ENCODE results near the gene STXBP6. TPM values are rescaled to one million over a fixed set of nuclear protein-coding genes. Genes with fewer than 3 reads are reported as not detected.

Gene STXBP6
- total RNA-seq, 1 experiment from 2014 or later, result not detected

DNA sequence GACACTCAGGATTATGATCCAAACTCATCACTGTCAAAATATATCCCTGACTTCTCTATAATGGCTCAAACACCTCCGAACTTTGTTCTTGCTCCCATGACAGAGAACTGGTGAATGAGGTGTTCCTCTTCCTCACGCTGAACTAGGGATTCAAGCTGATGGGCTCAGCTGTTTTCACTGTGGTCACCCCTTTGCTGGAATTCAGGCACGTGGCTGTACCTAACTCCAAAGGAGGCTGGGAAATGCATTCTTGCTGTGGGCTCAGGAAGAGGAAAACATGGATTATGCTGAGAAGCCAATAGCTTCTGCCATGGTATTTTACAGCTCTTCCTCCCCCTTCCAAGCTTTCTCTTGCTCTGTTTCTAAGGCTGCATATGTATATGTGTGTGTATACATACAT, 43.9 kb downstream of the STXBP6 start:
- no peak overlapping the region for H3K4me3 ChIP-seq (ENCODE audit: low read depth in 2 of 2, low read length in 2 of 2)
- DNase-seq (ENCODE audit: low read depth, low spot score), result no peak
- intact Hi-C loops (cut with micrococcal nuclease; ENCODE audit: unreplicated experiment), result no loop called here
- BruUV-seq (replicated peaks), result no TSS peak
- TF ChIP-seq TCF7L2 (IDR thresholded peaks at IDR 0.05; ENCODE audit: low read depth, low read length) (no peak), SIN3A (IDR thresholded peaks at IDR 0.05; ENCODE audit: borderline replicate concordance, insufficient read depth, low read depth, low read length) (no peak), POLR2AphosphoS5 (IDR thresholded peaks at IDR 0.05; ENCODE audit: low read depth, low read length) (no peak)
- TF ChIP-seq, protein P1, sequence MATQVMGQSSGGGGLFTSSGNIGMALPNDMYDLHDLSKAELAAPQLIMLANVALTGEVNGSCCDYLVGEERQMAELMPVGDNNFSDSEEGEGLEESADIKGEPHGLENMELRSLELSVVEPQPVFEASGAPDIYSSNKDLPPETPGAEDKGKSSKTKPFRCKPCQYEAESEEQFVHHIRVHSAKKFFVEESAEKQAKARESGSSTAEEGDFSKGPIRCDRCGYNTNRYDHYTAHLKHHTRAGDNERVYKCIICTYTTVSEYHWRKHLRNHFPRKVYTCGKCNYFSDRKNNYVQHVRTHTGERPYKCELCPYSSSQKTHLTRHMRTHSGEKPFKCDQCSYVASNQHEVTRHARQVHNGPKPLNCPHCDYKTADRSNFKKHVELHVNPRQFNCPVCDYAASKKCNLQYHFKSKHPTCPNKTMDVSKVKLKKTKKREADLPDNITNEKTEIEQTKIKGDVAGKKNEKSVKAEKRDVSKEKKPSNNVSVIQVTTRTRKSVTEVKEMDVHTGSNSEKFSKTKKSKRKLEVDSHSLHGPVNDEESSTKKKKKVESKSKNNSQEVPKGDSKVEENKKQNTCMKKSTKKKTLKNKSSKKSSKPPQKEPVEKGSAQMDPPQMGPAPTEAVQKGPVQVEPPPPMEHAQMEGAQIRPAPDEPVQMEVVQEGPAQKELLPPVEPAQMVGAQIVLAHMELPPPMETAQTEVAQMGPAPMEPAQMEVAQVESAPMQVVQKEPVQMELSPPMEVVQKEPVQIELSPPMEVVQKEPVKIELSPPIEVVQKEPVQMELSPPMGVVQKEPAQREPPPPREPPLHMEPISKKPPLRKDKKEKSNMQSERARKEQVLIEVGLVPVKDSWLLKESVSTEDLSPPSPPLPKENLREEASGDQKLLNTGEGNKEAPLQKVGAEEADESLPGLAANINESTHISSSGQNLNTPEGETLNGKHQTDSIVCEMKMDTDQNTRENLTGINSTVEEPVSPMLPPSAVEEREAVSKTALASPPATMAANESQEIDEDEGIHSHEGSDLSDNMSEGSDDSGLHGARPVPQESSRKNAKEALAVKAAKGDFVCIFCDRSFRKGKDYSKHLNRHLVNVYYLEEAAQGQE (IDR thresholded peaks at IDR 0.05; ENCODE audit: insufficient read depth in 1 of 2, low read depth in 2 of 2, low read length in 1 of 2), result no peak
- TF ChIP-seq, protein P2, sequence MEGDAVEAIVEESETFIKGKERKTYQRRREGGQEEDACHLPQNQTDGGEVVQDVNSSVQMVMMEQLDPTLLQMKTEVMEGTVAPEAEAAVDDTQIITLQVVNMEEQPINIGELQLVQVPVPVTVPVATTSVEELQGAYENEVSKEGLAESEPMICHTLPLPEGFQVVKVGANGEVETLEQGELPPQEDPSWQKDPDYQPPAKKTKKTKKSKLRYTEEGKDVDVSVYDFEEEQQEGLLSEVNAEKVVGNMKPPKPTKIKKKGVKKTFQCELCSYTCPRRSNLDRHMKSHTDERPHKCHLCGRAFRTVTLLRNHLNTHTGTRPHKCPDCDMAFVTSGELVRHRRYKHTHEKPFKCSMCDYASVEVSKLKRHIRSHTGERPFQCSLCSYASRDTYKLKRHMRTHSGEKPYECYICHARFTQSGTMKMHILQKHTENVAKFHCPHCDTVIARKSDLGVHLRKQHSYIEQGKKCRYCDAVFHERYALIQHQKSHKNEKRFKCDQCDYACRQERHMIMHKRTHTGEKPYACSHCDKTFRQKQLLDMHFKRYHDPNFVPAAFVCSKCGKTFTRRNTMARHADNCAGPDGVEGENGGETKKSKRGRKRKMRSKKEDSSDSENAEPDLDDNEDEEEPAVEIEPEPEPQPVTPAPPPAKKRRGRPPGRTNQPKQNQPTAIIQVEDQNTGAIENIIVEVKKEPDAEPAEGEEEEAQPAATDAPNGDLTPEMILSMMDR (IDR thresholded peaks at IDR 0.05), result no peak
- H3K36me3 ChIP-seq (ENCODE audit: control insufficient read depth, insufficient read depth, low read length), result no peaks in the 10 kb centered on the region
- no peaks in the 10 kb centered on the region for H3K9me3 ChIP-seq (ENCODE audit: control insufficient read depth, insufficient read depth, low read depth, low read length)
- H3K27ac ChIP-seq (ENCODE audit: low read length), result no peak overlapping the region
- H3K4me1 ChIP-seq (ENCODE audit: control insufficient read depth, insufficient read depth, low read length), result no peaks in the 10 kb centered on the region; the same call in 1 of the 2 replicates
- no peaks in the 10 kb centered on the region for H3K27me3 ChIP-seq (ENCODE audit: control insufficient read depth, insufficient read depth, low read length)
- in situ Hi-C loops (cut with HindIII; ENCODE audit: low pct_unique_long_range_greater_than_20kb, low sequenced_read_pairs), result no loop called here
- POLR2A ChIA-PET, result no interaction called here
- no peak for ATAC-seq
- CTCF ChIA-PET, result no interaction called here

DNA sequence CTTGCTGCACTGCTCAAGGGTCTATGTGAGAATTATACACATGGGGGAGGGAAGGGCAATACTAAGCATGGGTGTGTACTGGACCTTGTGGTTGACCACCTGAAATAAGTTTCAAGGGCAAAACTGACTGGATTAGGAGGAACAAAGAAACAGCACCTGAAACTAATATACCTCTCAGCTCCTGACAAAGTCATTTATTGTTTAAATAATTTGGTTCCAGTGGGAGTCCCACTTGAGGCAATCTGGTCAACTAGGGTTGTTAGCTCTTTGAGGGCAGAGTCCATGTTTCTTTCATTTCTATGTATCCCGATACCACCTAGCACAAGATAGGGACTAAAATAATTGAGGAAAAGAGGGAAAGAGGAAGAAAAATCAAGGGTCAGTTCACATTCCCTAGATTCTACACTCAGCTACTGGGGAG, 45.5 kb downstream of the STXBP6 start:
- H3K27ac ChIP-seq (ENCODE audit: low read length), result no peak overlapping the region
- intact Hi-C loops (cut with micrococcal nuclease; ENCODE audit: unreplicated experiment) (no loop called here), in situ Hi-C loops (cut with HindIII; ENCODE audit: low pct_unique_long_range_greater_than_20kb, low sequenced_read_pairs) (no loop called here)
- ATAC-seq (no peak), DNase-seq (ENCODE audit: low read depth, low spot score) (no peak)
- POLR2A ChIA-PET, result no interaction called here
- CTCF ChIA-PET, result no interaction called here
- no peaks in the 10 kb centered on the region for H3K36me3 ChIP-seq (ENCODE audit: control insufficient read depth, insufficient read depth, low read length)
- no peaks in the 10 kb centered on the region for H3K27me3 ChIP-seq (ENCODE audit: control insufficient read depth, insufficient read depth, low read length)
- no TSS peak for BruUV-seq (replicated peaks)
- no peaks in the 10 kb centered on the region for H3K4me1 ChIP-seq (ENCODE audit: control insufficient read depth, insufficient read depth, low read length)
- H3K4me3 ChIP-seq (ENCODE audit: low read depth in 2 of 2, low read length in 2 of 2), result no peak overlapping the region
- no peaks in the 10 kb centered on the region for H3K9me3 ChIP-seq (ENCODE audit: control insufficient read depth, insufficient read depth, low read depth, low read length)
- TF ChIP-seq, protein P2 (IDR thresholded peaks at IDR 0.05), result no peak
- no peak for TF ChIP-seq TCF7L2 (IDR thresholded peaks at IDR 0.05; ENCODE audit: low read depth, low read length)
- TF ChIP-seq SIN3A (IDR thresholded peaks at IDR 0.05; ENCODE audit: borderline replicate concordance, insufficient read depth, low read depth, low read length), result no peak
- TF ChIP-seq, protein P1 (IDR thresholded peaks at IDR 0.05; ENCODE audit: insufficient read depth in 1 of 2, low read depth in 2 of 2, low read length in 1 of 2), result no peak
- no peak for TF ChIP-seq POLR2AphosphoS5 (IDR thresholded peaks at IDR 0.05; ENCODE audit: low read depth, low read length)
